BE2C (cell line): ENCODE data around the gene FDXR.

Source experiments
- DNase-seq: peaks from one replicate; pipeline ENCODE4 v3.0.0-alpha.2; 2020
- H3K27me3 ChIP-seq: fragments of 250-450 bp; sonication (Bioruptor Pico); 2 replicates; pipeline ENCODE4 v1.5.1; 2020; ENCODE audit warnings: mild to moderate bottlenecking
- H3K36me3 ChIP-seq: fragments of 250-450 bp; sonication (Bioruptor Pico); 2 replicates; pipeline ENCODE4 v1.5.1; 2020; ENCODE audit warnings: mild to moderate bottlenecking
- H3K4me1 ChIP-seq: fragments of 250-450 bp; sonication (Bioruptor Pico); 2 replicates; pipeline ENCODE4 v1.5.1; 2020
- H3K4me3 ChIP-seq: 2 replicates; pipeline ENCODE4 v1.5.1; 2011; ENCODE audit warnings: low read depth, low read length
- H3K9me3 ChIP-seq: fragments of 250-450 bp; sonication (Bioruptor Pico); 2 replicates; pipeline ENCODE4 v1.5.1; 2020
- CTCF ChIP-seq: IDR thresholded peaks from 2 replicates; pipeline ENCODE4 v1.5.1; 2012; ENCODE audit warnings: mild to moderate bottlenecking, low read depth, low read length

The FDXR gene

GRCh38 chr17:74890554-74890953 lies 17.8 kb upstream of the FDXR start:
- Histone ChIP-seq H3K27me3 (peaks cover 38% of the 10 kb centered on the region), H3K4me1 (no peaks in the 10 kb centered on the region)

DNA sequence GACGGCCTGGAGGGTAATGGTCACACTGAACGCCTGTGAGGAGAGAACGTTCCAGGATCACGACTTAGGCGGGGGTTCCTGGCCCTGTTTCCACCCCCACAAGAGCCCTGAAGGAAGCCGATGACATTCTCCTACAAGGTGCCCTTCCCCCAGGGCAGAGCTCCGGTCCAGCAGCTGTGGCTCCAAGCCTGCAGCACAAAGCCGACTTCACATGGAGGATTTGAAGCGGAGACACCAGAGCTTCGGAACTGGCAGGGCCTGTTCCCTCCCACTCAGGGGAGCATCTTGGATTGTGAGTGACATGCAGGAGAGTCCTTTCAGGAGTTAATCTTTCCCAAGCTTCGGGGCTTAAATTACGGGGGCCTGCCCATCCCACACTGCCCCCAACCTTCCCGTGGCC lies 15.7 kb upstream of the FDXR start:
- Histone ChIP-seq H3K4me1 (no peaks in the 10 kb centered on the region), H3K9me3 (no peaks in the 10 kb centered on the region), H3K36me3 (no peaks in the 10 kb centered on the region), H3K4me3 (no peak overlapping the region), H3K27me3 (peaks cover 20% of the 10 kb centered on the region)
- no peak for DNase-seq
- TF ChIP-seq CTCF: no peak

More at GRCh38 chr17:74890554-74890953, 17.8 kb upstream of the FDXR start:
- Histone ChIP-seq H3K4me3 (no peak overlapping the region), H3K36me3 (no peaks in the 10 kb centered on the region), H3K9me3 (no peaks in the 10 kb centered on the region)
- TF ChIP-seq CTCF: no peak
- DNase-seq: no peak

DNA sequence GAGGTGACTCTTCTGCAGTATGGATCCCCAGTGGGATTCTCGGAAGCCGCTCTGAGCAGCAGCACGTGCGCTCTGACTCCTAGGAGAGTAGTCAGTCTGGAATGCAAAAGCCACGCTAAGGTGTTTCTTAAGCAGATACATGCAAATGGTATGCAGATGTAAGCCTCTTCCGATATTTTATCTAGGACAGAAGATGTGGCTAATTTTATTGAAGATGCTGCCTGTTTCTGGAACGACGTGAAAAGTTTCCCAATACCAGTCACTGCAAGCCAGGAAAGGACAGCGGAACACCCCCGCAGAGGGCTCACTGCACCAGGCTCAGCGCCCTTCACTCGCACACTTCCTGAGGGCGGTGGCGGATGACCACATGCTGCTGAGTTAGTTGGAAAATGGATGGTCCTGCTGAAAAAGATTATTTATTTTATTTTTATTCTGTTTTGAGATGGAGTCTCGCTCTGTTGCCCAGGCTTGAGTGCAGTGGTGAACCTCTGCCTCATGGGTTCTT lies 10.5 kb upstream of the FDXR start:
- no peak for DNase-seq
- TF ChIP-seq CTCF: no peak
- Histone ChIP-seq H3K27me3 (no peaks in the 10 kb centered on the region; the same call in none of the 2 replicates), H3K4me3 (no peak overlapping the region), H3K36me3 (no peaks in the 10 kb centered on the region), H3K9me3 (no peaks in the 10 kb centered on the region), H3K4me1 (no peaks in the 10 kb centered on the region)

- no peak for DNase-seq
- no peaks in the 10 kb centered on the region for H3K4me1 ChIP-seq
- no peak for TF ChIP-seq CTCF
- H3K4me3 ChIP-seq: no peak overlapping the region
- no peaks in the 10 kb centered on the region for H3K9me3 ChIP-seq
- H3K27me3 ChIP-seq: no peaks in the 10 kb centered on the region; the same call in none of the 2 replicates
- no peaks in the 10 kb centered on the region for H3K36me3 ChIP-seq
These were observed 9.9 kb upstream of the FDXR start for GRCh38 chr17:74882517-74883240.

DNA sequence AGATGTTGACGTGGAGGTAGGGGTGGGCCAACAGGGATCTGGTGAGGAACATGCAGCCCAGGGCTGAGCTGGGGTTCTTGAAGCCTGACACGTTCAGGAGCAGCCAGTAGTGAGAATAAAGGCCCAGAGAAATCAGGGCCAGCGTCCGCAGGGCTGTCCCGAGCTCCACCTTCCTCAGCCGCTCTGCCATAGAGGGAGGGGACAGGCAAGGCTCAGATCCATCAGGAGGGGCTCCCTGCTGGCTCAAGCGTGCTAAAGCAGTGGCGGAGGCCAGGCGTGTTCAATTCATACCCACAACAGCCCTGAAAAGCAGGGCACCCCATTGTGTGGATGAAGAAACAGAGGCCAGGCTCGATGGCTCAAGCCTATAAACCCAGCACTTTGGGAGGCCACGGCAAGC lies 8.3 kb upstream of the FDXR start:
- no peak overlapping the region for H3K4me3 ChIP-seq
- no peaks in the 10 kb centered on the region; the same call in 1 of the 2 replicates for H3K27me3 ChIP-seq
- no peak for DNase-seq

More for the DNA sequence above, 8.3 kb upstream of the FDXR start:
- no peak for TF ChIP-seq CTCF
- no peaks in the 10 kb centered on the region for H3K4me1 ChIP-seq
- H3K36me3 ChIP-seq: no peaks in the 10 kb centered on the region
- no peaks in the 10 kb centered on the region for H3K9me3 ChIP-seq
